HepG2 (cell line): Measurements from ENCODE around the gene CAP2. TPM values are rescaled to one million over a fixed set of nuclear protein-coding genes. Genes with fewer than 3 reads are reported as not detected.
A peak's percentile ranks its signal among the peaks of the same experiment; 100 is the strongest.

Experiments
- ARID2 ChIP-seq: sonication (generic); formaldehyde crosslinking; IDR thresholded peaks from 2 replicates; pipeline ENCODE4 v1.8.1; 2022; ENCODE audit warnings: mild to moderate bottlenecking, missing genetic modification reagents, borderline replicate concordance
- ATF1 ChIP-seq: IDR thresholded peaks from 2 replicates; pipeline ENCODE4 v1.6.1; 2016; ENCODE audit warnings: mild to moderate bottlenecking, control low read depth
- ATF3 ChIP-seq: sonication (generic); formaldehyde crosslinking; IDR thresholded peaks from 2 replicates; pipeline ENCODE4 v1.4.0; 2020; ENCODE audit warnings: missing genetic modification reagents
- BRCA1 ChIP-seq: sonication (generic); formaldehyde crosslinking; IDR thresholded peaks from 2 replicates; pipeline ENCODE4 v1.4.0; 2020; ENCODE audit warnings: missing genetic modification reagents
- CREB1 ChIP-seq, 2 experiments: fragments of 450-650 bp in 1 of 2; IDR thresholded peaks; 2 replicates each; pipeline ENCODE4 v1.6.1; 2016 to 2017; ENCODE audit warnings: control low read depth in 1 of 2, mild to moderate bottlenecking in 1 of 2, missing compliant biosample characterization in 1 of 2, missing genetic modification characterization in 1 of 2
- FOXJ3 ChIP-seq: sonication (generic); formaldehyde crosslinking; IDR thresholded peaks from 2 replicates; pipeline ENCODE4 v1.4.0; 2020; ENCODE audit warnings: missing genetic modification reagents, mild to moderate bottlenecking, borderline replicate concordance
- IKZF4 ChIP-seq: sonication (generic); formaldehyde crosslinking; IDR thresholded peaks from 2 replicates; pipeline ENCODE4 v1.5.1; 2020; ENCODE audit warnings: borderline replicate concordance, mild to moderate bottlenecking, low read depth, missing genetic modification reagents; ENCODE audit errors: not compliant biosample characterization
- JUNB ChIP-seq: sonication (generic); formaldehyde crosslinking; IDR thresholded peaks from 2 replicates; pipeline ENCODE4 v1.8.0; 2022; ENCODE audit warnings: missing genetic modification reagents, mild to moderate bottlenecking, borderline replicate concordance
- KDM6A ChIP-seq: IDR thresholded peaks from 2 replicates; pipeline ENCODE4 v1.6.1; 2016; ENCODE audit warnings: low read depth
- KLF11 ChIP-seq: IDR thresholded peaks from 2 replicates; pipeline ENCODE4 v1.6.1; 2016; ENCODE audit warnings: missing compliant biosample characterization
- NR2F1 ChIP-seq, 2 experiments: fragments of 450-650 bp in 1 of 2; formaldehyde crosslinking in 1 of 2; IDR thresholded peaks; 2 replicates each; pipeline versions ENCODE4 v1.5.0 to v1.6.1; 2016 to 2020; ENCODE audit warnings: mild to moderate bottlenecking in 1 of 2, missing compliant biosample characterization in 1 of 2, missing genetic modification reagents in 1 of 2, moderate library complexity in 1 of 2
- RBFOX2 ChIP-seq: fragments of 200-400 bp; formaldehyde crosslinking; IDR thresholded peaks from 2 replicates; pipeline ENCODE4 v1.6.1; 2017; ENCODE audit warnings: low read depth, mild to moderate bottlenecking, low read length
- RFX3 ChIP-seq: IDR thresholded peaks from 2 replicates; pipeline ENCODE4 v1.6.1; 2016; ENCODE audit warnings: missing biosample characterization, missing genetic modification reagents
- TCF12 ChIP-seq, 2 experiments: fragments of 450-650 bp in 1 of 2; sonication (generic) in 1 of 2; formaldehyde crosslinking in 1 of 2; IDR thresholded peaks; 2 replicates each; pipeline versions ENCODE4 v1.6.1 to v1.8.0; 2017 to 2022; ENCODE audit warnings: antibody characterized with exemption in 1 of 2, mild to moderate bottlenecking in 1 of 2, missing genetic modification reagents in 1 of 2, moderate library complexity in 1 of 2
- ZNF256 ChIP-seq: sonication (generic); formaldehyde crosslinking; conservative IDR thresholded peaks from 2 replicates; pipeline ENCODE4 v1.4.0; 2020; ENCODE audit warnings: missing genetic modification reagents
- ZNF274 ChIP-seq: sonication (generic); formaldehyde crosslinking; IDR thresholded peaks from 2 replicates; pipeline ENCODE4 v1.5.1; 2020; ENCODE audit warnings: mild to moderate bottlenecking, missing genetic modification reagents
- ZNF678 ChIP-seq: sonication (generic); formaldehyde crosslinking; IDR thresholded peaks from 2 replicates; pipeline ENCODE4 v1.4.0; 2020; ENCODE audit warnings: mild to moderate bottlenecking, missing genetic modification reagents
- ZNF7 ChIP-seq: IDR thresholded peaks from 2 replicates; pipeline ENCODE4 v1.6.1; 2016; ENCODE audit warnings: missing biosample characterization, missing genetic modification reagents
- polyA plus RNA-seq, 8 experiments: library from polyadenylated mRNA; depleted of rRNA in 3 of 8; stranded (reverse) in 7 of 8; unstranded in 1 of 8; fragments of >200 nt; fragmentation: Illumina TruSeq in 4 of 8; extraction: Trizol in 4 of 8; gene quantifications; 2 replicates each; pipeline versions ENCODE4 v1.2.1 to v1.2.3, GENCODE V29; 2011 to 2016; ENCODE audit warnings: low read depth in 4 of 8, missing spikeins in 1 of 8, mixed read lengths in 1 of 8; ENCODE audit not compliant: insufficient read depth in 1 of 8
- total RNA-seq, 5 experiments: library from RNA; depleted of rRNA; stranded (reverse); fragments of >200 nt; fragmentation: Illumina TruSeq; extraction: Trizol; gene quantifications; 2 replicates each; pipeline ENCODE4 v1.2.3, GENCODE V29; 2016; ENCODE audit warnings: low read depth in 1 of 5
- TF ChIP-seq, protein P1 (sequence below): sonication (generic); formaldehyde crosslinking; IDR thresholded peaks from 2 replicates; pipeline ENCODE4 v1.4.0; 2020; ENCODE audit warnings: missing genetic modification reagents
- TF ChIP-seq, protein P2 (sequence below): sonication (generic); formaldehyde crosslinking; IDR thresholded peaks from 2 replicates; pipeline ENCODE4 v1.4.0; 2020; ENCODE audit warnings: missing genetic modification reagents
- TF ChIP-seq, protein P3 (sequence below): sonication (generic); formaldehyde crosslinking; IDR thresholded peaks from 2 replicates; pipeline ENCODE4 v1.8.0; 2023; ENCODE audit warnings: mild to moderate bottlenecking, missing genetic modification reagents
- TF ChIP-seq, protein P4 (sequence below): IDR thresholded peaks from 2 replicates; pipeline ENCODE4 v1.4.0; 2020; ENCODE audit warnings: mild to moderate bottlenecking, missing genetic modification reagents

The CAP2 gene
- total and polyA plus RNA-seq, 2 of the 13 experiments (the other 11 are each of a cell fraction or from before 2014, with no cell fraction given), result 7.9 to 53.1 TPM

GRCh38 chr6:17354700-17355403, 38.5 kb upstream of the CAP2 start (continued):
- TF ChIP-seq BRCA1 (CRISPR knock-in tag) (no peak), ZNF7 (CRISPR knock-in tag) (no peak), KDM6A (CRISPR knock-in tag) (peak; percentile 96), ARID2 (no peak), CREB1 (IDR thresholded peaks at IDR 0.05) (no peak), CREB1 (CRISPR knock-in tag; IDR thresholded peaks at IDR 0.05) (peak; percentile 59; the same call in 1 of the 2 replicates), ATF1 (0 out of 2 replicates have a peak, but pooled peaks have one; percentile 16), RBFOX2 (no peak), KLF11 (CRISPR knock-in tag) (peak; percentile 46), ZNF678 (CRISPR knock-in tag) (no peak), RFX3 (CRISPR knock-in tag) (no peak), TCF12 (IDR thresholded peaks at IDR 0.05) (no peak), TCF12 (CRISPR knock-in tag; IDR thresholded peaks at IDR 0.05) (0 out of 2 replicates have a peak, but pooled peaks have one; percentile 48), ATF3 (peak; percentile 78; the same call in 1 of the 2 replicates), JUNB (CRISPR knock-in tag) (peak; percentile 60; the same call in 1 of the 2 replicates), ZNF256 (CRISPR knock-in tag) (no peak), ZNF274 (CRISPR knock-in tag) (no peak), NR2F1 (CRISPR knock-in tag; IDR thresholded peaks at IDR 0.05) (peak; percentile 40 to 87; a peak in 3 of 4 replicates), IKZF4 (CRISPR knock-in tag) (no peak), FOXJ3 (peak; percentile 65; the same call in 1 of the 2 replicates)
- TF ChIP-seq, protein P1, sequence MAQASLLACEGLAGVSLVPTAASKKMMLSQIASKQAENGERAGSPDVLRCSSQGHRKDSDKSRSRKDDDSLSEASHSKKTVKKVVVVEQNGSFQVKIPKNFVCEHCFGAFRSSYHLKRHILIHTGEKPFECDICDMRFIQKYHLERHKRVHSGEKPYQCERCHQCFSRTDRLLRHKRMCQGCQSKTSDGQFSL, result no peak
- TF ChIP-seq, protein P2, sequence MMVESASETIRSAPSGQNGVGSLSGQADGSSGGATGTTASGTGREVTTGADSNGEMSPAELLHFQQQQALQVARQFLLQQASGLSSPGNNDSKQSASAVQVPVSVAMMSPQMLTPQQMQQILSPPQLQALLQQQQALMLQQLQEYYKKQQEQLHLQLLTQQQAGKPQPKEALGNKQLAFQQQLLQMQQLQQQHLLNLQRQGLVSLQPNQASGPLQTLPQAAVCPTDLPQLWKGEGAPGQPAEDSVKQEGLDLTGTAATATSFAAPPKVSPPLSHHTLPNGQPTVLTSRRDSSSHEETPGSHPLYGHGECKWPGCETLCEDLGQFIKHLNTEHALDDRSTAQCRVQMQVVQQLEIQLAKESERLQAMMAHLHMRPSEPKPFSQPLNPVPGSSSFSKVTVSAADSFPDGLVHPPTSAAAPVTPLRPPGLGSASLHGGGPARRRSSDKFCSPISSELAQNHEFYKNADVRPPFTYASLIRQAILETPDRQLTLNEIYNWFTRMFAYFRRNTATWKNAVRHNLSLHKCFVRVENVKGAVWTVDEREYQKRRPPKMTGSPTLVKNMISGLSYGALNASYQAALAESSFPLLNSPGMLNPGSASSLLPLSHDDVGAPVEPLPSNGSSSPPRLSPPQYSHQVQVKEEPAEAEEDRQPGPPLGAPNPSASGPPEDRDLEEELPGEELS (CRISPR knock-in tag), result peak; percentile 67
- TF ChIP-seq, protein P3, sequence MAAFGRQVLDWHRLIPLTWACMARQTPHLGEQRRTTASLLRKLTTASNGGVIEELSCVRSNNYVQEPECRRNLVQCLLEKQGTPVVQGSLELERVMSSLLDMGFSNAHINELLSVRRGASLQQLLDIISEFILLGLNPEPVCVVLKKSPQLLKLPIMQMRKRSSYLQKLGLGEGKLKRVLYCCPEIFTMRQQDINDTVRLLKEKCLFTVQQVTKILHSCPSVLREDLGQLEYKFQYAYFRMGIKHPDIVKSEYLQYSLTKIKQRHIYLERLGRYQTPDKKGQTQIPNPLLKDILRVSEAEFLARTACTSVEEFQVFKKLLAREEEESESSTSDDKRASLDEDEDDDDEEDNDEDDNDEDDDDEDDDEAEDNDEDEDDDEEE (CRISPR knock-in tag), result no peak
- TF ChIP-seq, protein P4, sequence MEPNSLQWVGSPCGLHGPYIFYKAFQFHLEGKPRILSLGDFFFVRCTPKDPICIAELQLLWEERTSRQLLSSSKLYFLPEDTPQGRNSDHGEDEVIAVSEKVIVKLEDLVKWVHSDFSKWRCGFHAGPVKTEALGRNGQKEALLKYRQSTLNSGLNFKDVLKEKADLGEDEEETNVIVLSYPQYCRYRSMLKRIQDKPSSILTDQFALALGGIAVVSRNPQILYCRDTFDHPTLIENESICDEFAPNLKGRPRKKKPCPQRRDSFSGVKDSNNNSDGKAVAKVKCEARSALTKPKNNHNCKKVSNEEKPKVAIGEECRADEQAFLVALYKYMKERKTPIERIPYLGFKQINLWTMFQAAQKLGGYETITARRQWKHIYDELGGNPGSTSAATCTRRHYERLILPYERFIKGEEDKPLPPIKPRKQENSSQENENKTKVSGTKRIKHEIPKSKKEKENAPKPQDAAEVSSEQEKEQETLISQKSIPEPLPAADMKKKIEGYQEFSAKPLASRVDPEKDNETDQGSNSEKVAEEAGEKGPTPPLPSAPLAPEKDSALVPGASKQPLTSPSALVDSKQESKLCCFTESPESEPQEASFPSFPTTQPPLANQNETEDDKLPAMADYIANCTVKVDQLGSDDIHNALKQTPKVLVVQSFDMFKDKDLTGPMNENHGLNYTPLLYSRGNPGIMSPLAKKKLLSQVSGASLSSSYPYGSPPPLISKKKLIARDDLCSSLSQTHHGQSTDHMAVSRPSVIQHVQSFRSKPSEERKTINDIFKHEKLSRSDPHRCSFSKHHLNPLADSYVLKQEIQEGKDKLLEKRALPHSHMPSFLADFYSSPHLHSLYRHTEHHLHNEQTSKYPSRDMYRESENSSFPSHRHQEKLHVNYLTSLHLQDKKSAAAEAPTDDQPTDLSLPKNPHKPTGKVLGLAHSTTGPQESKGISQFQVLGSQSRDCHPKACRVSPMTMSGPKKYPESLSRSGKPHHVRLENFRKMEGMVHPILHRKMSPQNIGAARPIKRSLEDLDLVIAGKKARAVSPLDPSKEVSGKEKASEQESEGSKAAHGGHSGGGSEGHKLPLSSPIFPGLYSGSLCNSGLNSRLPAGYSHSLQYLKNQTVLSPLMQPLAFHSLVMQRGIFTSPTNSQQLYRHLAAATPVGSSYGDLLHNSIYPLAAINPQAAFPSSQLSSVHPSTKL (CRISPR knock-in tag), result peak; percentile 90
